GM23248 (cell line): ENCODE results near the gene MTG2. TPM values are rescaled to one million over a fixed set of nuclear protein-coding genes. Genes with fewer than 3 reads are reported as not detected.
"Not testable (repeated sequence)": the region's sequence is repeated elsewhere in the genome, so short reads cannot be mapped to it uniquely, and the experiment has no call there.

Experiments
- DNase-seq: peaks from one replicate; pipeline ENCODE4 v3.0.0-alpha.2; 2015
- H2AFZ ChIP-seq: fragments of 200-600 bp; sonication (generic); 2 replicates; pipeline ENCODE4 v1.6.1; 2016; ENCODE audit warnings: antibody characterized with exemption
- H3F3A ChIP-seq: fragments of 200-600 bp; sonication (generic); 2 replicates; pipeline ENCODE4 v1.6.1; 2016; ENCODE audit warnings: mild to moderate bottlenecking, antibody characterized with exemption, mixed run types; ENCODE audit not compliant: insufficient read depth
- H3K27ac ChIP-seq: fragments of 200-600 bp; sonication (generic); 2 replicates; pipeline ENCODE4 v1.5.1; 2016; ENCODE audit warnings: mild to moderate bottlenecking
- H3K27me3 ChIP-seq: fragments of 200-600 bp; sonication (generic); replicated peaks from 2 replicates; pipeline ENCODE4 v1.6.1; 2016; ENCODE audit warnings: mild to moderate bottlenecking; ENCODE audit not compliant: insufficient read depth
- H3K36me3 ChIP-seq: fragments of 200-600 bp; sonication (generic); 2 replicates; pipeline ENCODE4 v1.6.1; 2016; ENCODE audit warnings: low read depth, mild to moderate bottlenecking
- H3K4me1 ChIP-seq: fragments of 200-600 bp; sonication (generic); 2 replicates; pipeline ENCODE4 v1.6.1; 2016; ENCODE audit warnings: mild to moderate bottlenecking; ENCODE audit not compliant: insufficient read depth
- H3K4me2 ChIP-seq: fragments of 200-600 bp; sonication (generic); one replicate; pipeline ENCODE4 v1.6.1; 2016; ENCODE audit warnings: mild to moderate bottlenecking; ENCODE audit not compliant: unreplicated experiment
- H3K4me3 ChIP-seq: fragments of 200-600 bp; sonication (generic); 2 replicates; pipeline ENCODE4 v1.5.1; 2016; ENCODE audit warnings: mild to moderate bottlenecking
- H3K79me2 ChIP-seq: fragments of 200-600 bp; sonication (generic); 2 replicates; pipeline ENCODE4 v1.6.1; 2016; ENCODE audit warnings: mild to moderate bottlenecking; ENCODE audit not compliant: insufficient read depth
- H3K9ac ChIP-seq: fragments of 200-600 bp; sonication (generic); 2 replicates; pipeline ENCODE4 v1.6.1; 2016; ENCODE audit warnings: mild to moderate bottlenecking
- H3K9me2 ChIP-seq: fragments of 200-600 bp; sonication (generic); 2 replicates; pipeline ENCODE4 v1.6.1; 2016; ENCODE audit warnings: mixed run types, mild to moderate bottlenecking, moderate library complexity; ENCODE audit not compliant: insufficient read depth
- H3K9me3 ChIP-seq: fragments of 200-600 bp; sonication (generic); one replicate; pipeline ENCODE4 v1.6.1; 2017; ENCODE audit warnings: low read depth
- H4K20me1 ChIP-seq: fragments of 200-600 bp; sonication (generic); 2 replicates; pipeline ENCODE4 v1.6.0; 2016; ENCODE audit not compliant: insufficient read depth
- EZH2 ChIP-seq: fragments of 200-600 bp; sonication (generic); IDR thresholded peaks from 2 replicates; pipeline ENCODE4 v1.6.1; 2018; ENCODE audit warnings: antibody characterized with exemption, mild to moderate bottlenecking; ENCODE audit not compliant: insufficient read depth, poor library complexity, severe bottlenecking
- EZH2phosphoT487 ChIP-seq: fragments of 200-600 bp; sonication (generic); IDR thresholded peaks from 2 replicates; pipeline ENCODE4 v1.6.1; 2018; ENCODE audit warnings: antibody characterized with exemption, moderate library complexity, mild to moderate bottlenecking, low read depth; ENCODE audit not compliant: insufficient read depth
- WGBS, 2 experiments: methylation state at CpG; one replicate each; pipeline ENCODE4 v1.1.6; 2015 to 2017; ENCODE audit warnings: low lambda C conversion rate in 2 of 2, low coverage in 1 of 2; ENCODE audit errors: missing lambda C conversion rate in 2 of 2; 5-methylcytosine and 5-hydroxymethylcytosine counted together
- in situ Hi-C: fragments of 300-500 bp; cut with MboI; formaldehyde crosslinking; loops from 2 replicates; pipeline ENCODE4 v1.15.0; 2020
- polyA plus RNA-seq: library from polyadenylated mRNA; unstranded; fragments of >200 nt; fragmentation: Nextera tagmentation; extraction: Ambion mirVana; gene quantifications from 2 replicates; pipeline ENCODE4 v1.2.1, GENCODE V29; 2016
- total RNA-seq: library from RNA; depleted of rRNA; stranded (reverse); fragments of >200 nt; shearing (Covaris generic); gene quantifications from 2 replicates; pipeline ENCODE4 v1.2.3, GENCODE V29; 2014

Gene MTG2
- total and polyA plus RNA-seq, 2 experiments from 2014 or later, result 17.3 to 20.2 TPM

DNA sequence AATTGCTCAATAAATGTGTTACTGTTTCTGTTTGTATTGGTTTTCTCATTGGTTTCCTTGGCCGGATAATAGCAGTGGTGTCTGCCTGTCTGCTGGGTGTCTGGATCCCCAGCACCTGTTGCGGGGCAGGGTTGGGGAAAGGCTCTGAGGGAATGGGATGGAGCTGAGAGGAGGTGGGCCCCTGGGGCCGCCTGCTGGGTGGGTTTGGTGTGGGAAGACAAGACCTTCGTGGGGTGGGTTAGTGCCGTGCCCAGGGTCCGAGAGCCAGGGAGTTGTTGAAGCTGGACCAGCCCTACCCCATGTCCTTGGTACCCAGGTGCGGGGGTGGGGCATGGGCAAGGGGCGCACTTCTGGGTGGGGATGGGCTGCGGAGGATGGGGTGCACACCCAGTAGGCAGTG lies 35.3 kb upstream of the MTG2 start:
- Histone ChIP-seq H3K4me1 (peaks cover 9% of the 10 kb centered on the region), H2AFZ (no peak overlapping the region), H3K4me2 (no peak overlapping the region), H3K79me2 (peaks cover 87% of the 10 kb centered on the region), H3F3A (peaks cover 6% of the 10 kb centered on the region), H3K27me3 (no peaks in the 10 kb centered on the region), H3K4me3 (no peak overlapping the region), H4K20me1 (no peaks in the 10 kb centered on the region; the same call in 1 of the 2 replicates), H3K9me3 (no peaks in the 10 kb centered on the region), H3K9me2 (no peaks in the 10 kb centered on the region), H3K36me3 (no peaks in the 10 kb centered on the region), H3K27ac (no peak overlapping the region), H3K9ac (no peak overlapping the region)
- DNase-seq, result no peak
- TF ChIP-seq EZH2 (no peak), EZH2phosphoT487 (no peak)
- in situ Hi-C loops, result no loop called here
- 93% methylated on average over 9 of the region's 9 CpGs for WGBS, 2 experiments

DNA sequence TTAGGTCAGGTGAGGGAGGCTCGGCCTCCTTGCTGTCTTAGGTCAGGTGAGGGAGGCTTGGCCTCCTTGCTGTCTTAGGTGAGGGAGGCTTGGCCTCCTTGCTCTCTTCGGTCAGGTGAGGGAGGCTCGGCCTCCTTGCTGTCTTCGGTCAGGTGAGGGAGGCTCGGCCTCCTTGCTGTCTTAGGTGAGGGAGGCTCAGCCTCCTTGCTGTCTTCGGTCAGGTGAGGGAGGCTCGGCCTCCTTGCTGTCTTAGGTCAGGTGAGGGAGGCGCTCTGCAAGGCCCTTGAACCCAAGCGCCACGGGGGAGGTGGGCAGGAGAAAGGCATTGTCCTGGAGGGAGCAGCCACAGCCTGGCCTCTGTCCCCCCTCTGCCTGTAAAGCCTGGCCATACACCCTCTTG lies 34.4 kb upstream of the MTG2 start:
- H3K4me2 ChIP-seq, H3K4me1 ChIP-seq, H3K9me2 ChIP-seq, DNase-seq, H4K20me1 ChIP-seq, H3K9me3 ChIP-seq, H3K9ac ChIP-seq, H3F3A ChIP-seq, H3K4me3 ChIP-seq, in situ Hi-C loops, H3K27ac ChIP-seq, H2AFZ ChIP-seq, H3K36me3 ChIP-seq, H3K27me3 ChIP-seq: not testable (repeated sequence)
- H3K79me2 ChIP-seq, result peaks cover 92% of the 10 kb centered on the region
- WGBS, 2 experiments, result 93 to 97% methylated on average over 5 to 10 of the region's 10 CpGs

DNA sequence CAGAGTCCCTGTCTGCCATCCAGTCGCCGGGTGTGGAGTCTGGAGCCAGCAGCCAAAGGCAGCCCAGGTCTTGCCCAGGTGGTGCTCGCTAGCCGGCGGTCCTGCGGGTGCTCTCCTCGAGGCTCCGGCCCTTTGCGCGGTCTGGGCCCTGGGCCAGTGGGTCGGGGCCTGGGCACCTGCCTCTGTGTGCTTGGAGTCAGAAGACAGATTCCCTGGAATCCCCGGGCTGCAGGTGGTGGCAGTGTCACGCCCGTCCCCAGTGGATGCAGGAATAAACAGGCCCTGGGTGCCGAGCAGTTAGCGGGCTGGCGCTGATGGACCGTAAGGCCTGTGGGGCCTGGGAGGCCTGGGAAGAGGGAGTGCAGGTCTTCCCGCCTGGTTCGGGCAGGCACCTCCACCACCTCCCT lies 33.9 kb upstream of the MTG2 start:
- H3K9me2 ChIP-seq, result no peaks in the 10 kb centered on the region
- no peaks in the 10 kb centered on the region for H3K27me3 ChIP-seq
- peaks cover 9% of the 10 kb centered on the region for H3K4me1 ChIP-seq
- H3K79me2 ChIP-seq, result peaks cover 97% of the 10 kb centered on the region
- H3K27ac ChIP-seq, result no peak overlapping the region
- TF ChIP-seq EZH2, result no peak
- no peak for TF ChIP-seq EZH2phosphoT487
- WGBS, 2 experiments, result 92 to 94% methylated on average over 15 to 16 of the region's 20 CpGs
- H3F3A ChIP-seq, result peaks cover 6% of the 10 kb centered on the region
- no peak overlapping the region for H2AFZ ChIP-seq
- H3K36me3 ChIP-seq, result no peaks in the 10 kb centered on the region
- in situ Hi-C loops, result no loop called here
- no peak overlapping the region for H3K9ac ChIP-seq
- H3K4me3 ChIP-seq, result no peak overlapping the region
- DNase-seq, result no peak
- H3K9me3 ChIP-seq, result no peaks in the 10 kb centered on the region
- no peaks in the 10 kb centered on the region; the same call in 1 of the 2 replicates for H4K20me1 ChIP-seq
- H3K4me2 ChIP-seq, result no peak overlapping the region

DNA sequence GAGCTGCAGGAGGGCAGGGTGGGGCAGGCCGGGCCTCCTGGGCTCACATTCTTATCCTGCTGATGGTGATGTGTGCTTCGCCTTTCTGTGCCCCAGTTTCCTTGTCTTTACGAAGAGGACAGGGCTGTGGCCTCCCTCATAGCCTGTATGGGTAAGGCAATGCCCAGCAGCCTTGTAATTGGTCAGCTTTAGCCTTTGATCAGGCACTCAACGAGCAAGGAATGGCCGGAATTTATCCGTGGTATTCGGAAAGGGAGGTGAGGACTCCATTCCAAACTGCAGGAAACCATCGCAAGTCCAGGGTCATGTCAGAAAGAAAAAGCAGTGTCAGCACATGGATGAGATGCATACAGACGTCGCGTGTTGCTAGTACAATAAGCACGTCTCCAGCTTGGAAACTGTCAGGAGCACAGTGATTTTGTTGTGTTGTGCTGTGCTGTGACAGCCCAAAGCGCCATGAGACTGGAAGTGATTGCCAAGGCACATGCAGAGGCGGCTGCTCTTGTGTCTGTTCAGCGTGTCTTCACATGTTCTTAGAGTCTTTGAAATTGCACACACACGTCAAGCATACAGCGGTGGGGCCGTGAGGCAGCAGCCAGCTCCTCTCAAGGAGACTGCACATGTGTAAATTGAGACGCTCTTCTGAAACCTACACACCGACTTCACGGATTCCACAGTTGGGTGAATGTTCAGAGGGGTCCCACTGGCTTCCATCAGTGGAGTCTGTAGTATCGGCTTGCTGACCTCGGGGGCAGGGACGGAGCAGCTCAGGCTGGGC lies 33.1 kb upstream of the MTG2 start:
- Histone ChIP-seq H4K20me1 (no peaks in the 10 kb centered on the region; the same call in 1 of the 2 replicates), H2AFZ (no peak overlapping the region), H3K9ac (no peak overlapping the region), H3K9me2 (no peaks in the 10 kb centered on the region), H3K79me2 (peaks cover 99% of the 10 kb centered on the region), H3K4me2 (no peak overlapping the region), H3K4me1 (peaks cover 9% of the 10 kb centered on the region), H3K4me3 (no peak overlapping the region), H3K27me3 (no peaks in the 10 kb centered on the region), H3K27ac (no peak overlapping the region), H3F3A (peaks cover 3% of the 10 kb centered on the region), H3K36me3 (no peaks in the 10 kb centered on the region), H3K9me3 (no peaks in the 10 kb centered on the region)
- in situ Hi-C loops, result no loop called here
- no peak for TF ChIP-seq EZH2phosphoT487
- TF ChIP-seq EZH2, result no peak
- WGBS, 2 experiments, result 44 to 54% methylated on average over 21 to 24 of the region's 24 CpGs
- DNase-seq, result no peak

DNA sequence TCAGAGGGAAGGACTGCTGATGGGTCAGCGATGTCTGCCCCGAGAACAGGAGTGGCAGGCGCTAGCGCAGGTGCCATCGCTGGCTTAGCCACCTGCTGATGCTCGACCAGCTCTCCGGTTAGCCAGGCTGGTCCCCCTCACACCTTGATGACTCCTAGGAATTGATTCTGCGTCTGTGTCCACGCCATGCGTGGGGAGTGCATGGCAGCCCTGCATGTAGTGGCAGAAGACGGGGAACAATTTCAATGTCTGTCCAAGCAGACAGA lies 32.6 kb upstream of the MTG2 start:
- no peak overlapping the region for H3K27ac ChIP-seq
- no peak overlapping the region for H3K4me3 ChIP-seq
- H3K4me1 ChIP-seq, result peaks cover 4% of the 10 kb centered on the region
- peaks cover 4% of the 10 kb centered on the region; the same call in 1 of the 2 replicates for H4K20me1 ChIP-seq
- H3K79me2 ChIP-seq, result peaks cover 99% of the 10 kb centered on the region
- H3K9me2 ChIP-seq, result no peaks in the 10 kb centered on the region
- H3K27me3 ChIP-seq, result no peaks in the 10 kb centered on the region
- DNase-seq, result no peak
- no peaks in the 10 kb centered on the region for H3F3A ChIP-seq
- no peaks in the 10 kb centered on the region for H3K36me3 ChIP-seq
- 93 to 94% methylated on average over 7 to 11 of the region's 11 CpGs for WGBS, 2 experiments
- in situ Hi-C loops, result no loop called here
- H2AFZ ChIP-seq, result no peak overlapping the region
- no peak overlapping the region for H3K9ac ChIP-seq
- H3K9me3 ChIP-seq, result no peaks in the 10 kb centered on the region
- no peak for TF ChIP-seq EZH2phosphoT487
- no peak overlapping the region for H3K4me2 ChIP-seq
